H9 (cell line): ENCODE measurements around the gene GAS6. TPM values are rescaled to one million over a fixed set of nuclear protein-coding genes. Genes with fewer than 3 reads are reported as not detected.

Experiments
- DNase-seq: peaks from one replicate; pipeline ENCODE4 v3.0.0-alpha.2; 2017
- H2AFZ ChIP-seq: one replicate; pipeline ENCODE4 v1.6.1; 2013; ENCODE audit warnings: mild to moderate bottlenecking, low read length, control low read depth, moderate library complexity
- H2AK5ac ChIP-seq: 2 replicates; pipeline ENCODE4 v1.6.1; 2013; ENCODE audit warnings: low read length, control low read depth, mixed read lengths; ENCODE audit not compliant: insufficient read length
- H2BK120ac ChIP-seq: one replicate; pipeline ENCODE4 v1.6.1; 2013; ENCODE audit warnings: low read depth, mild to moderate bottlenecking, low read length, control low read depth, inconsistent platforms; ENCODE audit not compliant: poor library complexity, severe bottlenecking
- H2BK12ac ChIP-seq: 2 replicates; pipeline ENCODE4 v1.6.1; 2013; ENCODE audit warnings: low read length, control low read depth, mixed read lengths, low read depth; ENCODE audit not compliant: insufficient read length
- H2BK15ac ChIP-seq: 2 replicates; pipeline ENCODE4 v1.6.1; 2013; ENCODE audit warnings: low read depth, low read length, control low read depth
- H2BK20ac ChIP-seq: one replicate; pipeline ENCODE4 v1.6.1; 2013; ENCODE audit warnings: low read depth, mild to moderate bottlenecking, low read length, control low read depth, inconsistent platforms; ENCODE audit not compliant: poor library complexity, severe bottlenecking
- H2BK5ac ChIP-seq: 2 replicates; pipeline ENCODE4 v1.6.1; 2013; ENCODE audit warnings: low read length, control low read depth, mixed read lengths; ENCODE audit not compliant: insufficient read length
- H3K14ac ChIP-seq: 2 replicates; pipeline ENCODE4 v1.6.1; 2013; ENCODE audit warnings: low read length, control low read depth; ENCODE audit not compliant: insufficient read depth
- H3K18ac ChIP-seq: 2 replicates; pipeline ENCODE4 v1.6.1; 2013; ENCODE audit warnings: low read depth, mild to moderate bottlenecking, mixed read lengths, low read length, control low read depth; ENCODE audit not compliant: insufficient read length
- H3K23ac ChIP-seq: 2 replicates; pipeline ENCODE4 v1.6.1; 2013; ENCODE audit warnings: low read length, control low read depth, mixed read lengths, low read depth; ENCODE audit not compliant: insufficient read length
- H3K23me2 ChIP-seq: 2 replicates; pipeline ENCODE4 v1.6.1; 2013; ENCODE audit warnings: low read depth, mild to moderate bottlenecking, mixed read lengths, low read length, control low read depth; ENCODE audit not compliant: insufficient read length, poor library complexity, severe bottlenecking
- H3K27ac ChIP-seq: 2 replicates; pipeline ENCODE4 v1.5.1; 2013; ENCODE audit warnings: low read length, control low read depth, mixed read lengths, low read depth; ENCODE audit not compliant: insufficient read length
- H3K27me3 ChIP-seq: 2 replicates; pipeline ENCODE4 v1.6.1; 2013; ENCODE audit warnings: low read length, control low read depth, inconsistent platforms; ENCODE audit not compliant: insufficient read depth
- H3K4ac ChIP-seq: 2 replicates; pipeline ENCODE4 v1.6.1; 2013; ENCODE audit warnings: low read depth, mild to moderate bottlenecking, control low read depth, inconsistent platforms, low read length, moderate library complexity
- H3K4me1 ChIP-seq: 2 replicates; pipeline ENCODE4 v1.6.1; 2013; ENCODE audit warnings: low read length, control low read depth, inconsistent platforms; ENCODE audit not compliant: insufficient read depth
- H3K4me2 ChIP-seq: 2 replicates; pipeline ENCODE4 v1.6.1; 2013; ENCODE audit warnings: low read length, control low read depth, mixed read lengths; ENCODE audit not compliant: insufficient read length, insufficient read depth
- H3K56ac ChIP-seq: 2 replicates; pipeline ENCODE4 v1.6.1; 2013; ENCODE audit warnings: low read depth, mild to moderate bottlenecking, mixed read lengths, low read length, control low read depth; ENCODE audit not compliant: insufficient read length
- H3K79me1 ChIP-seq: 2 replicates; pipeline ENCODE4 v1.6.1; 2013; ENCODE audit warnings: low read depth, mild to moderate bottlenecking, moderate library complexity, low read length, control low read depth, inconsistent platforms; ENCODE audit not compliant: insufficient read depth, poor library complexity, severe bottlenecking
- H3K79me2 ChIP-seq: 2 replicates; pipeline ENCODE4 v1.6.1; 2013; ENCODE audit warnings: low read length, control low read depth, inconsistent platforms; ENCODE audit not compliant: insufficient read depth
- H3K9ac ChIP-seq: 2 replicates; pipeline ENCODE4 v1.6.1; 2013; ENCODE audit warnings: low read length, control low read depth, mixed read lengths; ENCODE audit not compliant: insufficient read length; ENCODE audit errors: extremely low read depth
- H3K9me3 ChIP-seq: one replicate; pipeline ENCODE4 v1.6.1; 2013; ENCODE audit warnings: low read depth, low read length, inconsistent platforms; ENCODE audit not compliant: control insufficient read depth
- H3T11ph ChIP-seq: one replicate; pipeline ENCODE4 v1.6.1; 2013; ENCODE audit warnings: mild to moderate bottlenecking, low read length, control low read depth, inconsistent platforms
- H4K20me1 ChIP-seq: one replicate; pipeline ENCODE4 v1.6.1; 2013; ENCODE audit not compliant: control insufficient read depth, insufficient read length, insufficient read depth
- H4K5ac ChIP-seq: 2 replicates; pipeline ENCODE4 v1.6.1; 2013; ENCODE audit warnings: low read depth, mild to moderate bottlenecking, mixed read lengths, low read length, control low read depth; ENCODE audit not compliant: insufficient read length
- H4K8ac ChIP-seq: replicated peaks from 2 replicates; pipeline ENCODE4 v1.6.1; 2013; ENCODE audit warnings: low read length, control low read depth, mixed read lengths, low read depth; ENCODE audit not compliant: insufficient read length
- H4K91ac ChIP-seq: 2 replicates; pipeline ENCODE4 v1.6.1; 2013; ENCODE audit warnings: low read depth, mild to moderate bottlenecking, moderate library complexity, mixed read lengths, low read length, control low read depth; ENCODE audit not compliant: insufficient read length
- H3K27ac Mint-ChIP-seq, 3 experiments: 2 replicates in 2 of 3; 3 replicates in 1 of 3; pipeline ENCODE4 v1.8.0; 2020 to 2021; ENCODE audit warnings: mixed read lengths in 3 of 3, mild to moderate bottlenecking in 1 of 3, moderate library complexity in 1 of 3
- H3K27me3 Mint-ChIP-seq: 2 replicates; pipeline ENCODE4 v1.8.0; 2021; ENCODE audit warnings: low read depth, mild to moderate bottlenecking, moderate library complexity, mixed read lengths
- H3K36me3 Mint-ChIP-seq, 3 experiments: 2 replicates in 2 of 3; 3 replicates in 1 of 3; pipeline ENCODE4 v1.8.0; 2020 to 2021; ENCODE audit warnings: low read depth in 3 of 3, mixed read lengths in 3 of 3; ENCODE audit not compliant: insufficient read depth in 1 of 3
- H3K4me1 Mint-ChIP-seq, 2 experiments: 2 replicates each; pipeline ENCODE4 v1.8.0; 2020; ENCODE audit warnings: mixed read lengths in 2 of 2
- H3K4me3 Mint-ChIP-seq, 2 experiments: 2 replicates in 1 of 2; 3 replicates in 1 of 2; pipeline ENCODE4 v1.8.0; 2020 to 2021; ENCODE audit warnings: mild to moderate bottlenecking in 2 of 2, mixed read lengths in 2 of 2, moderate library complexity in 1 of 2
- H3K9me3 Mint-ChIP-seq, 2 experiments: 2 replicates in 1 of 2; 3 replicates in 1 of 2; pipeline ENCODE4 v1.8.0; 2020; ENCODE audit warnings: mild to moderate bottlenecking in 2 of 2, mixed read lengths in 2 of 2, moderate library complexity in 1 of 2
- WGBS: extraction: QIAGEN DNeasy Blood & Tissue Kit; methylation state at CpG from one replicate; pipeline ENCODE4 v1.1.7; 2013; ENCODE audit warnings: missing lambda C conversion rate, low lambda C conversion rate, mixed read lengths; ENCODE audit not compliant: insufficient read length; ENCODE audit errors: extremely low coverage; 5-methylcytosine and 5-hydroxymethylcytosine counted together
- total RNA-seq: library from RNA; stranded (reverse); gene quantifications from 2 replicates; pipeline ENCODE4 v1.2.1, GENCODE V29; 2021
- TF ChIP-seq, protein P1 (sequence below): fragments of 200-600 bp; sonication (generic); conservative IDR thresholded peaks from 3 replicates; pipeline ENCODE4 v1.8.0; 2021; ENCODE audit warnings: antibody characterized with exemption, mild to moderate bottlenecking

GAS6 gene
- total RNA-seq, 1 experiment from 2014 or later, result 20.5 TPM

- Histone ChIP-seq H2BK15ac (no peak overlapping the region), H3K23ac (no peak overlapping the region), H3K23me2 (no peaks in the 10 kb centered on the region), H3K14ac (no peak overlapping the region), H2BK12ac (no peak overlapping the region), H4K20me1 (no peaks in the 10 kb centered on the region), H3K9me3 (no peaks in the 10 kb centered on the region), H2BK120ac (no peak overlapping the region), H2AFZ (no peak overlapping the region), H3K4me2 (no peak overlapping the region), H3K56ac (no peak overlapping the region), H4K5ac (no peak overlapping the region), H4K91ac (no peak overlapping the region), H3T11ph (no peak overlapping the region), H4K8ac (no peak overlapping the region), H2BK5ac (no peak overlapping the region), H3K79me1 (no peaks in the 10 kb centered on the region), H2AK5ac (no peak overlapping the region), H3K27me3 (no peaks in the 10 kb centered on the region), H3K27ac (no peak overlapping the region), H3K4me1 (no peaks in the 10 kb centered on the region; the same call in 1 of the 2 replicates), H3K4ac (no peak overlapping the region), H2BK20ac (no peak overlapping the region), H3K79me2 (no peaks in the 10 kb centered on the region), H3K9ac (no peak overlapping the region), H3K18ac (no peak overlapping the region)
- TF ChIP-seq, protein P1, sequence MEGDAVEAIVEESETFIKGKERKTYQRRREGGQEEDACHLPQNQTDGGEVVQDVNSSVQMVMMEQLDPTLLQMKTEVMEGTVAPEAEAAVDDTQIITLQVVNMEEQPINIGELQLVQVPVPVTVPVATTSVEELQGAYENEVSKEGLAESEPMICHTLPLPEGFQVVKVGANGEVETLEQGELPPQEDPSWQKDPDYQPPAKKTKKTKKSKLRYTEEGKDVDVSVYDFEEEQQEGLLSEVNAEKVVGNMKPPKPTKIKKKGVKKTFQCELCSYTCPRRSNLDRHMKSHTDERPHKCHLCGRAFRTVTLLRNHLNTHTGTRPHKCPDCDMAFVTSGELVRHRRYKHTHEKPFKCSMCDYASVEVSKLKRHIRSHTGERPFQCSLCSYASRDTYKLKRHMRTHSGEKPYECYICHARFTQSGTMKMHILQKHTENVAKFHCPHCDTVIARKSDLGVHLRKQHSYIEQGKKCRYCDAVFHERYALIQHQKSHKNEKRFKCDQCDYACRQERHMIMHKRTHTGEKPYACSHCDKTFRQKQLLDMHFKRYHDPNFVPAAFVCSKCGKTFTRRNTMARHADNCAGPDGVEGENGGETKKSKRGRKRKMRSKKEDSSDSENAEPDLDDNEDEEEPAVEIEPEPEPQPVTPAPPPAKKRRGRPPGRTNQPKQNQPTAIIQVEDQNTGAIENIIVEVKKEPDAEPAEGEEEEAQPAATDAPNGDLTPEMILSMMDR, result no peak
- Mint-ChIP-seq H3K27ac (no peak overlapping the region), H3K4me3 (no peak overlapping the region), H3K36me3 (peaks cover 2 to 10% (median 5%) of the 10 kb centered on the region in 3 experiments), H3K9me3 (peaks cover 14% of the 10 kb centered on the region in 2 experiments), H3K4me1 (peaks cover 8 to 12% of the 10 kb centered on the region in 2 experiments), H3K27me3 (peaks cover 9% of the 10 kb centered on the region)
- DNase-seq, result no peak
- no CpG with 5 or more reads among the region's 12 CpGs for WGBS
Observed at GRCh38 chr13:113787694-113788093, 76.2 kb downstream of the GAS6 start.
